PC-3 (cell line): ENCODE measurements around the gene NCS1. TPM values are rescaled to one million over a fixed set of nuclear protein-coding genes. Genes with fewer than 3 reads are reported as not detected.

Experiments
- ATAC-seq: fragments of 200-7000 bp; cut with Tn5 transposase; 2 replicates; pipeline ENCODE4 v1.9.1; 2020; ENCODE audit warnings: mild to moderate bottlenecking, moderate library complexity
- BruUV-seq: library from RNA; stranded (reverse); fragments of 400-500 nt; replicated peaks from 2 replicates; lab custom pipeline; 2021; lab: Mats Ljungman, UMichigan
- CTCF ChIA-PET: fragments of 300-600 bp; sonication (Branson Sonifier 250); formaldehyde crosslinking; loops from one replicate; lab custom pipeline; 2022; ENCODE audit warnings: antibody characterized with exemption; lab: Charles Lee
- POLR2A ChIA-PET: fragments of 300-600 bp; sonication (Branson Sonifier 250); formaldehyde crosslinking; loops from one replicate; lab custom pipeline; 2022; ENCODE audit warnings: antibody characterized with exemption; ENCODE audit not compliant: unreplicated experiment; lab: Charles Lee
- DNase-seq: peaks from one replicate; pipeline ENCODE4 v3.0.0-alpha.2; 2015
- H2AFZ ChIP-seq: fragments of 300-600 bp; sonication (generic); 2 replicates; pipeline ENCODE4 v1.6.0; 2016; ENCODE audit warnings: antibody characterized with exemption, low read length
- H3F3A ChIP-seq: fragments of 300-600 bp; sonication (generic); one replicate; pipeline ENCODE4 v1.6.0; 2017; ENCODE audit warnings: antibody characterized with exemption, low read length, control low read depth, mild to moderate bottlenecking; ENCODE audit not compliant: unreplicated experiment
- H3K27ac ChIP-seq: fragments of 300-600 bp; sonication (generic); 2 replicates; pipeline ENCODE4 v1.5.1; 2016; ENCODE audit warnings: mild to moderate bottlenecking, low read length
- H3K27me3 ChIP-seq: fragments of 300-600 bp; sonication (generic); 2 replicates; pipeline ENCODE4 v1.6.1; 2016; ENCODE audit warnings: low read length, mixed read lengths
- H3K36me3 ChIP-seq: fragments of 300-600 bp; sonication (generic); 2 replicates; pipeline ENCODE4 v1.6.1; 2016; ENCODE audit warnings: low read depth, mixed run types, low read length, mixed read lengths
- H3K4me1 ChIP-seq: fragments of 300-600 bp; sonication (generic); 2 replicates; pipeline ENCODE4 v1.5.1; 2016; ENCODE audit warnings: low read length; ENCODE audit not compliant: insufficient read depth
- H3K4me2 ChIP-seq: fragments of 300-600 bp; sonication (generic); 2 replicates; pipeline ENCODE4 v1.6.0; 2016; ENCODE audit warnings: low read length
- H3K4me3 ChIP-seq: fragments of 300-600 bp; sonication (generic); 2 replicates; pipeline ENCODE4 v1.5.1; 2016; ENCODE audit warnings: mild to moderate bottlenecking, low read length, mixed read lengths
- H3K79me2 ChIP-seq: fragments of 300-600 bp; sonication (generic); 2 replicates; pipeline ENCODE4 v1.6.1; 2017; ENCODE audit warnings: low read length, mixed read lengths
- H3K9ac ChIP-seq: fragments of 300-600 bp; sonication (generic); 2 replicates; pipeline ENCODE4 v1.6.0; 2016; ENCODE audit warnings: mild to moderate bottlenecking, low read length
- H3K9me2 ChIP-seq: fragments of 300-600 bp; sonication (generic); replicated peaks from 2 replicates; pipeline ENCODE4 v1.6.1; 2016; ENCODE audit warnings: mixed run types, low read length, mixed read lengths
- H3K9me3 ChIP-seq: fragments of 300-600 bp; sonication (generic); 2 replicates; pipeline ENCODE4 v1.6.1; 2016; ENCODE audit warnings: low read length, mixed read lengths
- H4K20me1 ChIP-seq: fragments of 300-600 bp; sonication (generic); 2 replicates; pipeline ENCODE4 v1.6.1; 2016; ENCODE audit warnings: low read length, mixed read lengths
- CTCF ChIP-seq: fragments of 300-600 bp; sonication (generic); conservative IDR thresholded peaks from 2 replicates; pipeline ENCODE4 v1.5.1; 2017; ENCODE audit warnings: antibody characterized with exemption, low read depth, mild to moderate bottlenecking, low read length
- EZH2 ChIP-seq: fragments of 300-600 bp; sonication (generic); IDR thresholded peaks from one replicate; pipeline ENCODE4 v1.6.1; 2017; ENCODE audit warnings: antibody characterized with exemption, mild to moderate bottlenecking, low read length; ENCODE audit not compliant: unreplicated experiment
- EZH2phosphoT487 ChIP-seq: fragments of 300-600 bp; sonication (generic); IDR thresholded peaks from 2 replicates; pipeline ENCODE4 v1.6.1; 2018; ENCODE audit warnings: mild to moderate bottlenecking, antibody characterized with exemption, low read length, borderline replicate concordance
- intact Hi-C: fragments of 100-400 bp; cut with micrococcal nuclease; formaldehyde crosslinking; loops from 2 replicates; pipeline ENCODE4 v1.9.0; 2023
- total RNA-seq: library from RNA; depleted of rRNA; stranded (reverse); fragments of >200 nt; gene quantifications from 2 replicates; pipeline ENCODE4 v1.2.3, GENCODE V29; 2014

Gene NCS1
- total RNA-seq, 1 experiment from 2014 or later, result 14.0 TPM

DNA sequence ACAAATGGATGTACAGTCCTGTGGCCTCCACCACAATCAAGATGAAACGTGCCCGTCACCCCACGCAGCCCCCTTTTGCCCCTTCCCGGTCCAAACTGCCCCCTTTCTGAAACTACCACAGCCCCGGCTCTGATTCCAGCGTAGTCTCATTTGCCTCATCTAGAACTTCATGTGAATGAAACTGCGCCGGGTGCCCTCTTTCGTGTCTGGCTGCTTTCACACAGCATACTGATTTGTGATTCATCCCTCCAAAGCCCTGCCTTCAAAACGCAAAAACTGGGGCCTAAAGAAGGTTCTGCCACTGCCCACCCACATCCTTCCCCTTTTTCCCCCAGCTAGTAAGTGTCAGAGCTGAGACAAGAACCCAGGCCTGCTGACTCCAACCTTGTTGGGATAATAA lies 31.5 kb upstream of the NCS1 start:
- no peak overlapping the region for H3K27ac ChIP-seq
- BruUV-seq, result no TSS peak
- H3K4me2 ChIP-seq, result no peak overlapping the region
- no peaks in the 10 kb centered on the region for H3K79me2 ChIP-seq
- H3F3A ChIP-seq, result no peaks in the 10 kb centered on the region
- DNase-seq (no peak), ATAC-seq (no peak)
- H3K9me3 ChIP-seq, result no peaks in the 10 kb centered on the region
- ChIA-PET POLR2A (no interaction called here), CTCF (no interaction called here)
- H3K4me1 ChIP-seq, result no peaks in the 10 kb centered on the region
- no peaks in the 10 kb centered on the region for H3K9me2 ChIP-seq
- H2AFZ ChIP-seq, result no peak overlapping the region
- TF ChIP-seq EZH2 (no peak), CTCF (no peak), EZH2phosphoT487 (no peak)
- H3K4me3 ChIP-seq, result no peak overlapping the region
- no peaks in the 10 kb centered on the region for H3K36me3 ChIP-seq
- no peak overlapping the region for H3K9ac ChIP-seq
- intact Hi-C loops, result no loop called here
- H3K27me3 ChIP-seq, result no peaks in the 10 kb centered on the region
- H4K20me1 ChIP-seq, result no peaks in the 10 kb centered on the region

- Histone ChIP-seq H3K27ac (no peak overlapping the region), H3K4me1 (no peaks in the 10 kb centered on the region), H3K79me2 (no peaks in the 10 kb centered on the region), H3K4me2 (no peak overlapping the region), H3K9ac (no peak overlapping the region), H3K9me2 (no peaks in the 10 kb centered on the region), H3F3A (no peaks in the 10 kb centered on the region), H4K20me1 (no peaks in the 10 kb centered on the region), H3K36me3 (no peaks in the 10 kb centered on the region), H3K4me3 (no peak overlapping the region), H3K27me3 (no peaks in the 10 kb centered on the region), H3K9me3 (no peaks in the 10 kb centered on the region), H2AFZ (no peak overlapping the region)
- POLR2A ChIA-PET, result no interaction called here
- CTCF ChIA-PET, result no interaction called here
- no peak for ATAC-seq
- BruUV-seq, result no TSS peak
- TF ChIP-seq EZH2phosphoT487 (no peak), CTCF (no peak), EZH2 (no peak)
- no peak for DNase-seq
- intact Hi-C loops, result no loop called here
These were observed 30.1 kb upstream of the NCS1 start for GRCh38 chr9:130142056-130142455.

- H3K79me2 ChIP-seq, result no peaks in the 10 kb centered on the region
- H3K27ac ChIP-seq, result no peak overlapping the region
- TF ChIP-seq EZH2phosphoT487 (no peak), CTCF (no peak), EZH2 (no peak)
- intact Hi-C loops, result no loop called here
- no peak overlapping the region for H2AFZ ChIP-seq
- no peak for ATAC-seq
- H4K20me1 ChIP-seq, result no peaks in the 10 kb centered on the region
- H3K9me2 ChIP-seq, result no peaks in the 10 kb centered on the region
- no peak overlapping the region for H3K9ac ChIP-seq
- no peak overlapping the region for H3K4me3 ChIP-seq
- H3K27me3 ChIP-seq, result no peaks in the 10 kb centered on the region
- ChIA-PET POLR2A (no interaction called here), CTCF (no interaction called here)
- no peak for DNase-seq
- no TSS peak for BruUV-seq
- H3K4me1 ChIP-seq, result no peaks in the 10 kb centered on the region
- no peak overlapping the region for H3K4me2 ChIP-seq
- H3K36me3 ChIP-seq, result no peaks in the 10 kb centered on the region
- no peaks in the 10 kb centered on the region for H3F3A ChIP-seq
- no peaks in the 10 kb centered on the region for H3K9me3 ChIP-seq
These were observed 29.6 kb upstream of the NCS1 start for GRCh38 chr9:130142641-130143040.
